A172 (cell line): Measurements from ENCODE around the gene ADGRF4. TPM values are rescaled to one million over a fixed set of nuclear protein-coding genes. Genes with fewer than 3 reads are reported as not detected.

Experiments used
- DNase-seq: peaks from one replicate; pipeline ENCODE4 v3.0.0-alpha.2; 2015; ENCODE audit warnings: low spot score
- total RNA-seq: library from RNA; depleted of rRNA; stranded (reverse); fragments of >200 nt; shearing (Covaris generic); gene quantifications from 2 replicates; pipeline ENCODE4 v1.2.3, GENCODE V29; 2014; rRNA removed

The ADGRF4 gene
- total RNA-seq, result 1.5 and 1.7 TPM in 2 replicates

GRCh38 chr6:47698342-47698787, at the start of gene ADGRF4:
Gene ADGRF4 (plus strand): TSS chr6:47698580. CDS start chr6:47707246, 8,666 bp downstream.
- DNase-seq, result peak; percentile 81

DNA sequence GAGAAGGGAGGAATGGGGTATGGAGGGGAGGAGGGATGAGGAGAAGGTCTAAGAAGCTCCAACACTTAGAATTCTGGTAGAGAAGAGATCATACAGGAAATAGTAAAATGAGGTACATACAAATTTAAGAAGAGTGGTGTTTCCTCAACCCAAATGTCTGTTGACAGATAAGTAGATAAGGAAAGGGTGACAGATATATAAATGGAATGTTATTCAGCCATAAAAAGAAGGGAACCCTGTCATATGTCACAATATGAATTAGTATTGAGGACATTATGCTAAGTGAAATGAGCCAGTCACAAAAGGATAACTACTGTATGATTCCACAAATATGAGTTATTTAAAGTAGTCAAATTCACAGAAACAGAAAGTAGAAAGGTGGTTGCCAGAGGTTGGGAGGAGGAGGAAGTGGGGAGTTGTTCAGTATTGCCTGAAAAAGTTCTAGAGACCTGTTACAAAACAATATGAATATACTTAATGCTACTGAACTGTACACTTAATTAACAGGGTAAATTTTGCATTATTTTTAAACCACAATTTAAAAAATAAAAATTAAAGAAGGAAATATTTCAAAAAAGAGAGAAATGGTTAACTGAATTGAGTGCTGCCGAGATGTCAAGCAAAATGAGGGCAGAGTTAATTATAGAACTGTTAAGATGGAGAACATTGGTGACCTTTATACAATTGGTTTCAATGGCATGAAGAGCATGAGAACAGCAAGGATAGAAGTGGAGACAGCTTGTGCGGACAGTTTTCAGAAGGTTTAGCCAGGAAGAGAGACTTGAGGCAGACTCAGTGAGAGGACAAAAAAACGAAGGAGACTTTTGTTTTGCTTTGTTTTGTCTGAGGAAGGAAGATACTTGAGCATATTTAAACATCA, 47.6 kb upstream of the ADGRF4 start:
- no peak for DNase-seq

DNA sequence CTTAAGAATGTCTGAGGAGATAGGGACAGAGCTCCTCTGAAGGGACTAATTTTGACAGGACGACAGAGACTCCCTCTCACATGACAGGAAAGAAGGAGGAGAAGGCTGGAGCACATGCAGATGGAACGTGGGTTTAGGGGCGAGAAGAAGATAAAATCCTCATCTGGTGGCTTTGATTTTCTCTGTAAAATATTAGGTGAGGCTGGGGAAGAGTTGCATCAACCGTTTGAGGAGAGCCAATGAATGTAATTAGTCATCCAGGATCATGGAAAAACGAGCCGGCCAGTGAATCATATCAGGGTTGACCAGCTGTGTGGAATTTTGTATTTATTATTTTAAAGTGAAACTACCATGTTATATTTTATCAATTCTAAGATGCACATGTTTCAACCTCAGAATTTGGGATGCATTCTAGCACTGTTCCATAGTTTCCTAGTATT, 46.9 kb upstream of the ADGRF4 start:
- DNase-seq, result peak; percentile 16

- DNase-seq, result no peak
Measured at GRCh38 chr6:47653706-47654105, 44.7 kb upstream of the ADGRF4 start.

DNA sequence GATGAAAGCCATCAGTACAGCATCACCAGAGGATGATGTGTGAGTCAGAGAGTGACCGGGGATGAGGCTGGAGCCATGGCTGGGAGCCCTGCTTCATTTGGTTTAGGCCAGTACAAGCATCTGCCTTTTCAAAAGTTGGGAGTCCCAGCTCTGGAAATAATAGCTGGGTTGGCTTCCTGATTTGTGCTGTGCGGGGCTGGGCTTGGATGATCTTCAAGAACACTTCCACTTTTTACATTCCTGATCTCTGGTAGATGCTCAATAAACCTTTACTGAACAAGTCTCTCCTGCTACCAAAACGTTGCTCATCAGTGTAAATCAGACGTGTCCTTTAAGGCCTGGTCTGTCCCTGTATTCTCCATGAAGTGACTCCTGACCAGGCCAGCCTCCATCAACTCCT, 44.1 kb upstream of the ADGRF4 start:
- no peak for DNase-seq

DNA sequence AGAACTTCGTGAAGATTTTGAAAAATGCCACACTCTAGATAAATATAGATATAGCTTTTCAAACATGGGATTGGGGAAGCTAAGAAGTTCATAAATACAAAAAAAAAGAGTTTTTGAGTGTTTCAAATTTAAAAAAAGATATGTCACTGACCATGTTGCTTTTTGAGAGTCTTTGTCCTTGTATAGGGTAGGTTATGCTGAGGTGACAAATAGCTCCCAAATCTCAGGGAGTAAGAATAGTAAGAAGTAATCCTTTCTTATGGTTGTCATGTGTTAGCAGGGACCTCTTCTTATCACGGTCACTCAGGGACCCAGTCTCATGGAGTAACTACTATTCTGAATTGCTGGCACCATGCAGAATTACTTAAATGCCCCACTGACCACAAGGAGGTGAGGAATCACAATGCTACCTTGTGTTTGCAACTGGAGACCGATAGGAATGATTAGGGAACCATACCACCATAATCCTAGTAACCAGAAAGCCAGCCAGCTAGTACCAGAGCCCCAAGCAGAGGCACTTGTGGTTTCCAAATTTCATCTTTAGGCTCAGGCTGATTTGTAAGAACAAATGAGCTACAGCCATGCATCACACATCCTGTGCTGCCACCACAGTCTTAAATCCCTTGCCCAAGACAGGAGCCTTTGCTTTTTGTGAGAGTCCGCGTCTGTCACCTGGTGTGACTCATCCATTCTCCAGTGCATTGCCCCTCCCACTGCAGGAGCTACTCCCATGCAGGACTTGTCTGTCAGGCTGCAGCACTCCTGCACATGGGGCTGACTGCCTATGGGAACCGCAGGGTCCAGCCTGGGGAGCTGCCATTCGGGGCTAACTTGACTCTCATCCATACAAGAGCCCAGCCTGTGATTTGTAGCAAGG, 42.4 kb upstream of the ADGRF4 start:
- DNase-seq, result peak; percentile 80

DNA sequence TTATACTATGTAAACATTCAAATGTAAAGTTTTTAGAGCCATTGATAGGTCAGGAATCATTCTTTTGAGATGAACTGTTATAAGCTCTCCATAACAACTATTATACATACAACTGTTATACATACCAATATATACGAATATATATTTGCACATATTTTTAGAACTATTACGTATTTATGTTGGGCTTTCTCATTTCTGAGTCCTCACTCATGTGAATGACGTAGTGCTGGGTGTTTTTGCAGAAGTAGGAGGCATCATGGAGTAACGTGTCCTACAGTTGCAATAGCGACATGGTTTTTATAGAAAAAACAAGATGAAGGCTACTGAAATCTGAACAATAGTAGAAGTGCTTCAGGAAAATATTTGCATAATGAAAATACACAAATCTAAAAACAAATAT, 36.4 kb upstream of the ADGRF4 start:
- no peak for DNase-seq

DNA sequence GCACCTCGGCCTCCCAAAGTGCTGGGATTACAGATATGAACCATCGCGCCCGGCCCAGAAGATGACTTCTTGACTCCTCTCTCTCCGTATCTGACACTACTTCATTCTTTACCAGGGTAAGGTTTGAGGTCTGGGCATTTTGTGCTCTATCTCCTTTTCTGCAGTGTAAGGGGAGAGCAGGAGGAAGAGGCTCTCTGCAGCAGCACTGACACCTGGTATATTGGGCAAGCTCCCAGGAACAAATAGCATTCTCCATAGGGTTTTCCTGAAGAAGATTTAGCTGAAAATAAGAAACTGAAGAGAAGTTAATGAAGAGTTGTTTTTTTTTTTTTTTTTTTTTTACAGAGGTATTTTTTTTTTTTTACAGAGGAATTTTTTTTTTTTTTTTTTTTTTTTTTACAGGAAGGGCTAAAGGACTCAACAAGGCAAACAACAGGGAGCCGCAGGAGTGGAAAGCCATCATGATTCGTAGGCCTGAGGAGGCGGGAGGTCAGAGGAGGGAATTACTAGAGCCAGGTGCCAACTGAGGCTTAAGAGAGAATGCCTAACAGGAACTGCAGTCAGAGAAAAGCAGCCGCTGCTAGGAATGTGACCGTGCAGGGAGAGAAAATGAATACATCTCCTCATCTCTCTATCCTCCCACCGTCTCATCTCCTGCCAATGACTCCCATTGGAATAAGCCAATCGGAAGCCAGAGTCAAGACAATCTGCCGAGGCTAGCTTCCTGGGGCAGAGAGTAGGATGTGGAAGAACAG, 34.7 kb upstream of the ADGRF4 start:
- DNase-seq, result no peak

- no peak for DNase-seq
Measured at GRCh38 chr6:47665112-47665511, 33.3 kb upstream of the ADGRF4 start.

DNA sequence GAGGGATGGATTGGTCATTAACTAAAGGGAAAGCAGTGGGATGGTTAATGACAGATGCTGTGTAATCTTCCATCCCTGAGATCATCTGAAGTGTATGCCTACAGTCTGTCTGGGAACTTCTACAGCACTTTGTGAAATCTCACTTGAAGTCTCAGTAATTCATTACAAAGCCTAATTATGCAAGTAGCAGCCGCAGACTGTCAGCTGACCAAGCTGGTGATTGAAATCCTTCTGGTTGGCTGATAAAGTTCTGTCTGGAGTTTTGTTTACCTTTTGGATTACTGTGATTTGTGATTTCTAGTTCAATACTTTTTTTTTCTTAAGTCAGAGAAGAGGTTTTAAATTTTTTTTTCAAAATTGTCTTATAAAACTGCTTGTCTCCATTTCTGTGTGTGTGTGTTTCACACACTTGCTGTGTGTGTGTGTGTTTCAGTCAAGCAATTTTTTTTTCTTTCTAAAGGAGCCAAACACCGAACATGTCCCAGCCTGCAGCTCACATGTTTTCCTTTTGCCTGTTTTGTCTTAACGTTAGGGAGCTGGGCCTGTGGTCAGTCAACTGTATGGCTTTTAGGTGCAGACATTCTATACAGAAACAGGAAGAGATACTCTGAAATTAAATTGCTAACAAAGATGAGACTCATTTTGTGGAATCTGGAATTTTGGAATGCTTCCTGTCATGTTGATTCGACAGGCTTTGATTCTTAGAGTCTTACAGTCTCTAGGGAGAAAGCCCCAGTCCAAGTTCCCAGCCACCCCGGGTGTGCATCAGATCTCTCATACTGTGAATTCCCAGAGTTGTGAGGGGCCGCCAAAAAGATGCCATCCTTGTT, 28.5 kb upstream of the ADGRF4 start:
- no peak for DNase-seq

GRCh38 chr6:47670851-47671250, 27.5 kb upstream of the ADGRF4 start:
- DNase-seq, result no peak

GRCh38 chr6:47671777-47672176, 26.6 kb upstream of the ADGRF4 start:
- no peak for DNase-seq

DNA sequence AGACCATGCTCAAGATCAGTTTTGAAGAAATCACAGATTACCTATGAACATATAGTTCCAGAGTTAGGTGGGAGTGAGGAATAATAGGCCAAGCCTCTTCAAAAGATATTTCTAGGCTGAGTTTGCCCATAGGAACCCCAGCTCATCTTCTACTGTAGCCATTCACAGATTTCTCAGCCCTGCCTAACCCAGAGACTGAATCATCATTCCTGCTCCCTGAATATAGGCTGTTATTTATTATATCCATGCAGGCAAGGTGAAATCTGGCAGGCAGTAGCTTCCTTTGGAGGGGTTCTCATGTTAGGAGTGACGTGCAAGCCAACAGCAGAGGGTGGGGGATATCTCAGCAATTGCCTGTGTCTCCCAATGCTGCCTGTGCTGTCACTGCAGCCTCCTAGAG, 25.6 kb upstream of the ADGRF4 start:
- DNase-seq, result no peak

GRCh38 chr6:47674673-47675072, 23.7 kb upstream of the ADGRF4 start:
- no peak for DNase-seq

DNA sequence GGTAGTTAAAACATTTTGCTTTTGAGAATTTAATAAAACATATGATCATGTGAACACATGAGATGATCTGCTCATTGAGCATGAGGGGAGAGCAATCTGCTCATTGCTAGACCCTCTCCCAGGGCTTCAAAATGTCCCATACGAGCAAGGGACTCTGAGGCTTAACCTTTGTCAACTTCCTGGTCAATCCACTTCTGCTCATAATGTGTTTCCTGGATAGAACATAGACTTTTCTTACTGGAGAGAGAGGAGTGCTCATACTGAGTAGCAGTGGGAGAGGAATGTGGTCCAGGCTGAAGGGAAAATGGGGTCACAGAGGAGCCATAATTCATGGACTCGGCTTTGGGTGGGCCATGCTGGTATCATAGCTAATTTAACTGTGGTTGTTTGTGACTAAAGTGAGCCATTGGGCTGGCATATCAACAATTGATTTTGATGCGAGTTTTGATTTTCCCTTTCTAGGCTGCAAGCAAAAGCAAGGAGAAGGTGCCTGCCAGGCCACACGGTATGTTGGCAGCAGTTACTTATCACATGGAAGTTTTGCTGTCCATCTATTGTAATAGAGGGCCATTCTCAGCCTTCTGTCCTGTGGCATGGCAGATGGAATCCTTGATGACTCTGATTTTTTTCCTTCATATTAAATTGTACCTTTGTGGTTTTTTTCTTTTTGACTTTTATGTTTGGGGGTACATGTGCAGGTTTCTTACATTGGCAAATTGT, 20.8 kb upstream of the ADGRF4 start:
- DNase-seq, result no peak

DNA sequence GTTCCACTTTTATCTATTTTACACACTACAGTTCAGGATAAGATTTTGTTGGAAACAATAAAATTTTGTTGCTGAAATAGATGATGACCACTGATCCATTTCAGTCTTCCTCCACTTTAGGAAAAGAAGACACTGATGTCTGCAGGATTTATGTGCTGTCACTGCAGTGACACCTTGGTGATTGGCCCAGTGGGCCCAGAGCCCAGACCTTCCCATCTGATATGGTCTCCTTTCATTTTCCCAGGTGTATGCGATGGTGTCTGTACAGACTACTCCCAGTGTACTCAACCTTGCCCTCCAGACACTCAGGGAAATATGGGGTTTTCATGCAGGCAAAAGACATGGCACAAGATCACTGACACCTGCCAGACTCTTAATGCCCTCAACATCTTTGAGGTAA, 19.6 kb upstream of the ADGRF4 start:
- DNase-seq, result no peak

DNA sequence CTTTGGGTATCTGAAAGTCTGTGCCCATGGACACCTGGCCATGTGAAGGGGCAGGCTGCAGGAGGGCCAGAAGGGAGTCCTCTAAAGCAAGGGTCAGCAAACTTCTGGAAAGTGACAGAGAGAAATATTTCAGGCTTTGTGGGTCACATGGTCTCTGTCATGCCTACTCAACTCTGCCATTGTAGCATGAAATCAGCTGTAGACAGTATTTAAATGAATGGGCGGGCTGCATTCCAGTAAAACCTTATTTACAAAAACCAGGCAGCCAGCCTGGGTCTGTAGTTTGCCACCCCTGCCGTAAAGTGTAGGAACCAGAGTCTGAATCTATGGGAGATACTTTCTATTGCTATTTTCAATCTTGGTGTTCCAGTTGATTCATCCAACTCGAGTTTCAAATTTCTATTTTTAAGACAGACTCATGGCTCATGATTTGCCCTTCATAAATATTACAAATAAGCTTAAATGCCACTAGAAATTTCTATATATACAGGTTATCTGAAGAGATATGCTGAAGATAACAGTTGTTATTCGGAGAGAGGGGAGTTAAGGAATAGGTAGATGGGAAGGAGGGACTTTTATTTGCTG, 19.0 kb upstream of the ADGRF4 start:
- DNase-seq, result no peak

GRCh38 chr6:47680051-47680450, 18.3 kb upstream of the ADGRF4 start:
- DNase-seq, result no peak

DNA sequence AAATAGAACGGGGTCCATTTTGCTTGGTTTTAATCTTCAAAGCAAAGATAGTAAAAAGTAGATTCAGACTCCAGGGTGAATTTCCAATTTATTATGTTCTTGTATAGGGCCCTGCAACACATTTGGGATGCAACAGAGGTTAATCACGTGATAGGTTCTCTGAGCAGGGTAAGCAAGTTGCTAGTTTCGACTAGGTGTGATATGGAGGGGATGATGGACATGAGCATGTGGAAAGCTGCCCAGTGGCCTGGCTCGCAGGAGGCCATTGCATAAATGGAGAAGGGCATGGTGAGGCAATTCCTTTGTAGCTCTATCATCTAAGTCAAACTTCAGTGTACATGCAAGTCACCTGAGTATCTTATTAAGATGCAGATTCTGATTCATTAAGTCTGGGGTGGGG, 17.7 kb upstream of the ADGRF4 start:
- DNase-seq, result no peak
